DLD1 (cell line): ENCODE results near the gene MAGI1.

Experiments
- in situ Hi-C: cut with HindIII; loops from 2 replicates; pipeline ENCODE4 v1.10.0; 2017; ENCODE audit warnings: low sequenced_read_pairs

Gene MAGI1

GRCh38 chr3:65850261-65850660, 188.5 kb downstream of the MAGI1 start:
- in situ Hi-C loops: no loop called here

GRCh38 chr3:65848024-65848423, 190.7 kb downstream of the MAGI1 start:
- in situ Hi-C loops: no loop called here

DNA sequence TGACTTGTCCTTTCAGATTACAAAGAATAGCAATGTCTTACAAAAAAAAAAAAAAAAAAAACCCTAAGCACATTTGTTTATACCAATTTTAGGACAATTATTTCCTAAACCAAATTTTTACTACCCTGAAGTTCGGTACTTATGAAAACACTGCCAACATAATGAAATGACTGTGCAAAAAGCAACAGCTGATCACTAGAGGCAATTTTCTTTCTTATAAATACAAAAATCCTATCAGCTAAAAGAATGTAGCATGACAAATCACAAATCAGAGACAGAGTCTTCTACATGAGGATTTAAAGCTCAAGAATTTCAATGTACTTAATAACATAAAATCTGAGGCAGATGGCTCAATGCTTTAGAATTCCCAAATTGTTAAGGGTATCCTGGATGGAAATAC, 191.8 kb downstream of the MAGI1 start:
- in situ Hi-C loops: no loop called here

GRCh38 chr3:65844370-65844769, 194.3 kb downstream of the MAGI1 start:
- in situ Hi-C loops: no loop called here

DNA sequence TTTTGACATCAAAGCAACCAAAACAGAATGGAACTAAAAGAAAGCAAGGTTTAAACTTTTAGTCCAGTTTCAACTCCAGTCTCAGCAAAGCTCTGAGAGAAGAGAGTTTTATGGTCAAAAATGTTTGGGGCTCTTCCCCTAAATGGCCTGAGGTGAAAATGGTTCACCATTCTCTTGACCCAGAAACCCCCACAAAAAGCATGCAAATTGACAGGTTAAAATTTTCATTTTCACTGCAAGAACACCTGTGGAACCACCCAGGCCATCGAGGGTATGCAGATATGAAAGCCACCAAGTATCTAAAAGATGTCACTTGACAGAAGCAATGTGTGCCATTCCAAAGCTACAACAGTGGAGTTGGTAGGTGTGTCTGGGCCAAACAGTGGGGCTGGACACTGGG, 195.0 kb downstream of the MAGI1 start:
- in situ Hi-C loops: no loop called here

- in situ Hi-C loops: no loop called here
These were observed 201.1 kb downstream of the MAGI1 start for GRCh38 chr3:65837604-65838003.

DNA sequence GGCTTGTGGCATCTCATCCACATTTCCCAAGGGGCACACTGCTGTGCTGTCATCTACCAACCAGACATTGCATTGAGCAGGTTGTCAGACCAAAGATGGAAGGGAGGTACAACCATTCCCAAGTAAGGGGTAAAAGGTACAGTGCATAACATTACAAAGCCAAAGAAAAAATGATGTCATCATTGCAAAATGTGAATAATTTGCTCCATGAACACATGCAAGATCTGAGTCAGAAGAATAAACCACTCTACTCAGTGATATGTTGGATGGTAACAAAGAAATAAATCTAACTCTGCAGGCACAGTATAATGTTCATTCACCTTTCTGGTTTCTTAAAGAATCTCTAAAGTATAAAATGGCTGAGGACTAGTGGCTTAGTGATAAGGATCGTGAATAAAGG, 202.7 kb downstream of the MAGI1 start:
- in situ Hi-C loops: no loop called here

- in situ Hi-C loops: no loop called here
These were observed 204.8 kb downstream of the MAGI1 start for GRCh38 chr3:65833761-65834505.

DNA sequence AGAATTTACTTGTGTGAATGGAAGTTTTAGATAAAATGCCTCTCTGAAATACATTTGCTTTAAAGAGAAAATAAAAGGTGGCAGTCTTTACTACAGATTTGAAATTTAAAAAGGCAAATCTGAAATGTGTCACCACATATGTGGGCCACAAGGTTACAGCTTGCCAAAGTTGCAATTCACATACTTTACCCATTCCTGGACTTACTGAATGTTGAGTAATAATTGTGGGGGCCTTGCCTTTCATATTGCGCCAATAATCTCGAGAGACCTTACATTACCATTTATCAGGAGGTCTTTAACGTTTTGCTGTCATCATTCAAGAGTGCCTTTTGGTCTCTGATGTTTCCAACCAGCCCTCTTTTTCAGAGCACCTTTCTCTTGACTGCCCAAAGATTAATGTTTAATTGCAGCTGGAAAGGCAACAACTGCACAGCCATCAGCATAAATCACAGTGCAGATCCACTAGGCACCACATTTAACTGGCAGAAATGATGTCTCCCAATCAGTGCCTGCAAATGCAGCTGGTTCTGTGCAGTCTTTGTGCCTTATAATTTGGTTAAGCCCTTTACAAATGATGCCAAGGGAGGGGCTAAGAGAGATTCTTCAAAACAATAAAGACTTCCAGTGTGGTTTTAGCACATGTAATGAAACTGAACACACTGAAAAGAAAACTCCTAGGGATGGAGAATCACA, 206.8 kb downstream of the MAGI1 start:
- in situ Hi-C loops: no loop called here

GRCh38 chr3:65830948-65831732, 207.6 kb downstream of the MAGI1 start:
- in situ Hi-C loops: no loop called here

DNA sequence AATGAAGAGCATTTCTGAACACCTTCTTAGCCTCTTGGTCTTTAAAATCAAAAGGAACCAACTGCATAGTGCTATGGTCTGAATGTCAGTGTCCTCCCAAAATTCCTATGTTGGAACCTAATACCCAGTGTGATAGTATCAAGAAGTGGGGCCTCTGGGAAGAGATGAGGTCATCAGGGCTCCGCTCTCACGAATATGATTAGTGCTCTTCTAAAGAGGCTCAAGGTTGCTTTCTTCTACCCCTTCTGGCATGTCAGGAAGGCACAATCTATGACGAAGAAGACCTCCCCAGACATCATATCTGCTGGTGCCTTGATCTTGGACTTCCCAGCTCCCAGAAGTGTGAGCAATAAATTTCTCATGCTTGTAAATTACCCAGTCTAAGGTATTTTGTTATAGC, 209.5 kb downstream of the MAGI1 start:
- in situ Hi-C loops: no loop called here

GRCh38 chr3:65828706-65829105, 210.0 kb downstream of the MAGI1 start:
- in situ Hi-C loops: no loop called here

DNA sequence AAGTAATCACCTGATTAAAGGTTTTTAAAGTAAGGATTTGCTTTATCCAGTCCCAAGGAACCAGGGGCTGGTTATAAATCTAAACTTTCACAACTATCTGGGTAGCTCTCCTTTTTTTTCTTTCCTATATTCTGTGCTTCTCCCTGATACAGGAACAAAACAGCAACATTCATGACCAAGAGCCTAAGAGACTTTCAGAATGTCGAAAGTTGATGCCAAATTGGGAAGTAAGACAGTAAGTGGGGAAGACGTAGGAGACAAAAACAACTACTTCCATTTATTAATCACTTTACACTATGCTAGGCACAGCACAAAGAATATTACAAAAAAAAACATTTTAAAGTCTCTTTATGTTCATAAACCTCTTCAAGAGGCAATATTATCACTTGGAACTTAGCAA, 211.6 kb downstream of the MAGI1 start:
- in situ Hi-C loops: no loop called here

DNA sequence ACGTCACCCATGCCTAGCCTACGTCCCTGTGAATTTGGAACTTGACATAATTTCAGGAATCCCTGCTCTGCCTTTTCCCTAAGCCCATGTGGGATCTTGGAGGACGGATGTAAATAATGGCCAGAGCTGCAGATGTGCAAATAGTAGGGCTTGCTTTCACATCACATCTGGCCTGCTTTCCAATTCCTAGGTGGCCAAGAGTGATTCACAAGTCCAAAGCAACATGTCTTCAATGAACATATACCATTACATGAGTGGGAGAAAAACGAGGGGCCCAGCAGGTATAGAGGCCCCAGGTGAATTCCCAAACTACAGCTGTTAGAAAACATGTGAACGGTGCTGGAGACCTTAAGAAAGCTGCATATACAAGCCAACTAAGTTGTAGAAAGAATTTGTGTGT, 214.6 kb downstream of the MAGI1 start:
- in situ Hi-C loops: no loop called here

GRCh38 chr3:65820600-65820999, 218.1 kb downstream of the MAGI1 start:
- in situ Hi-C loops: no loop called here

GRCh38 chr3:65819896-65820295, 218.8 kb downstream of the MAGI1 start:
- in situ Hi-C loops: no loop called here

DNA sequence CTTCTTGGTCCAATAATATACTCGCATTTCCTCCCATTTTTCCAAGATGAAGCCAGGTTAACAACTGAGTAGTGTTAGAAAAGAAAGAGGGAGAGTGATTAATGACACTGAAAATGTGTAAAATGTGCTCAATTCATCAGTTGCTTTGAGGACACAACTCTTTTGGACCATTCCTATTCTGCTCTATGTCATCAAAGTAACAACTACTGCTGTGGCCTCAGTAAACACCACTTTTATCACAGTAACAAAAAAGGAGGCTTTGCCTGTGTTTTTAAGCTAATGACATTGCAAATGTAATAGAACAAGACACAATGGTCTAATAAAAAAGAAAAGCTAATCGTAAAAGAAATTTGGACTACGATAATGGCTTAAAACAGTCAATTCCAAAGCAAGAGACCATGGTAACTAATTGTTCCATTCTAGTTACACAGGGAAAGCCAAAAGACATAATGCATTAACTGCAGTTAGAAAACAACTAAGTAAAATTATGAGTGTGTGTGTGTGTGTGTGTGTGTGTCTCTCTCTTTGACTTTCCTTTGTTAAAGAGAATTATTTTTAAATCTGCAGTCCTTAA, 221.1 kb downstream of the MAGI1 start:
- in situ Hi-C loops: no loop called here

- in situ Hi-C loops: no loop called here
These were observed 222.5 kb downstream of the MAGI1 start for GRCh38 chr3:65816208-65816607.

DNA sequence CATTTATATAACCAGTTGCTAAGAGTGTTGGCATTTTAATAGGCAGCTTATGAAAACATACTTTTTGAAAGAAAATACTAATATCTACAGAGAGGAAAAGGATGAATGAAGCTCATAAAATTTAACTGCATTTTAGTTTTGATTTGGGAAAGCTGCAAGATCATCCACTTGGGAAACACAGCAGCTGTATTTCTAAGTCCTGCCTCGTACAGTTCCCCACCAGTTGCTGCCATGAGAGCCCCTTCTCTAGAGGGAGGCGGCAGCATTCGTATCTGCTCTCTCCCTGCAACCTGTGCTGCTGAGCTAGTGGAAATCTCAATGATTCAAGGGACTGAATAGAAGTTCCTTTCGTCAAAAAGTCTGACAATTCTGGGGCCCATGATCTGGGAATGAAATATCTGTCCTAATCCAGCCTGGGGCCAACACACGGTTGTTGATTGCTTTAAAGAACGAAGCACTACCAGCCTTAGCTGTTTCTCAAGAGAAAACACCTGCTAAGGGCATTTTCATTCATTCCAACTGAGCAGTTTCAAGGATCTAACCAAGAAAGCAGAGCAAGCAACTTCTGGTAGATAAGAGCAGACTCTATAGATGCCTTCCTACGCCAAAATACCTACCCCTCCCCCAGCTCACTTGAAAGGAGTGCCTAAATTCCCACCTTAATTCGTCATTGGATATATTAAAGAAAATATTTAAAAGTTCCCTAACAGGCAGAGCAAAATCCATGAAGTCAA, 223.7 kb downstream of the MAGI1 start:
- in situ Hi-C loops: no loop called here

DNA sequence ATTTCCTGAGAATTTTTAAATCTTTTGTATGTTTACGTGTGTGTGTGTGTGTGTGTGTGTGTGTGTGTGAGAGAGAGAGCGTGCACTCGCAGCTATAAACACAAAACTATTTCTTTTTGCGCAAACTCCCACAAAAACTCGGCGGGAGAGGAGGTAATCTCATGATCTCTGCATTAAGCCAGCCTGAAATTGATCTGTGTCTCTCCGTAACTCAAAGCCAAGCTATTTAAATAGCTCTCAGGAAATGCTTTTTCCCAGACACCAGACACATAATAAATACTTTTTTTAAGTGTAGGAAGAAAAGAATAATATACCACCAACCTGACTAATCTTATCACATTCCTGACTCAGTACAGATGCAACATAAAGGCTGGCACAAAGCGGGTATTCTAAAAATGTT, 226.8 kb downstream of the MAGI1 start:
- in situ Hi-C loops: no loop called here
